Glomerular visceral epithelial cell (primary cell): Measurements from ENCODE around the gene KAT7.
"Not testable (repeated sequence)": the region's sequence is repeated elsewhere in the genome, so short reads cannot be mapped to it uniquely, and the experiment has no call there.

Experiments used
- DNase-seq: peaks from one replicate; pipeline ENCODE4 v3.0.0-alpha.2; 2016; ENCODE audit errors: extremely low spot score

The KAT7 gene

DNA sequence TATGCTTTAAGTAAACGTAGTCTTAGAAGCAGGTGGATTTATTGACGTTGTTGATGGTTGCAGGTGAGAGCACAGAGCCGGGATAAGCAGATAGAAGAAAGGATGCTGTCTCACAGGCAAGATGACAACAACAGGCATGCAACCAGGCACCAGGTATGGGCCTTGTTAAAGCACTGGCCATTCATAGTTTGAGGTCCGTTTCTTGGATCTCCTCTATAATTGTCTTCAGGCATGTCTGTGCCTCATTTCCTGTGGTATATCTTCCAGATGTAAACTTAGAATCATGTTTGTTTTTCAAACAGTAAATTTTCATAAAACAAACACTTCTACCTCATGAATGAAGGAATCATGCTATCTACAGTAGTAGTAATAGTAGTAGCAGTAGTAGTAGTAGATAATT is 20.6 kb downstream of the KAT7 start:
- DNase-seq = no peak

DNA sequence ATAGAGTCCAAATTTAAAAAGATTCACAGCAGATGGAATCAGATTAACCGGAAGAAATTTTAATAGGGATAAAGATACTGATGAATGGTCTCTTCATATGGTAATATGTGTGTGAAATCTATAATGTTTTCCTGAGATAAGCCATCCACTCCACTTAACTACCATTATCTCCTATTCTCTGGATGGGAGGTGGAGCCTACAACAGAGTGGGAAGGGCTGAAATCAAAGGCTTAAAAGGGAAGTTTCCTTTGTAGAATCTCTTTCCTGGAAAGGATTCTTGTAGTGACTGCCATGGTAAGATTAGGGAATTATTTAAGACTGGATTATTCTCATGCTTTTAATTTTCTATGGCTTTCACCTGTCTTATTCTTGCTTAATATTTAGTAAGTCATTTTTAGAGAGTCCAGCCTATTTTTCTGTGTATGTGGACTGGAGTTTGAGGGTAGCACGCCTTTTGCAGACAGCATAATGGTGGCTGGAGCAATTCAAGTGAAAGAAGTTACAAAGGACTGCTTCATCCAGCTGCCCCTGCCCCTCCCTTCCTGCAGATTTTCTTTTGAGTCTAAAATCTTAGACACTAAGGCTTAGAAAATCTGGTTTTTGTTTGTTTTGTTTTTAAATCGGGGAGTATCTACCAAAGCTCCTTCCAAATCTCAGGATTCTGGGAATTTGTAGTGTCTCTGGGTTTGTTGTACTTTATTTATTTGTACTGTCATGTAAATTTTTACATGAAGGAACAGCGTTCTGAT is 26.5 kb downstream of the KAT7 start:
- no peak for DNase-seq

DNA sequence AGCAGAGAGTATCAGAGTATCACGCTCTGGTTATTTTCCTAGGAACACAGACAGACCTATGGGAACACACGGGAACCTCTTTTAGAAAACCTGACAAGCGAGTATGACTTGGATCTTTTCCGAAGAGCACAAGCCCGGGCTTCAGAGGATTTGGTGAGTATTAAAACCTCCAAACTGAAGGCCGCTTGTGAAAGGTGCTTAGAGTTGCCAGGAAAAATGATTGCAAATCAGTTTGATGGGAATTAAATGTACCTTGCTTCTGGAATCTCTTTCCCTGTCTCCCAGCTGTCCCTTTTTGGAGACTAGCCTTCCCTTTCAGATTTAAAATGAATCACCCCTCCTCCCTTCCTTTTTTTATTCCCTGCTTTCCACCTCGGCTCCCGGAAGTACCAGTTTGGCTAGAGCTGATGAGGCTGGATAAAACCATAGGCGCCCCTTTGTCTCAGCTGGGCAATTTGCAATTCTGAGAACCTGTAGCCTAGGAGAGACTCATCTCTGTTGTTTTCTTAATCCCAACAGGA is 27.3 kb downstream of the KAT7 start:
- DNase-seq = no peak

DNA sequence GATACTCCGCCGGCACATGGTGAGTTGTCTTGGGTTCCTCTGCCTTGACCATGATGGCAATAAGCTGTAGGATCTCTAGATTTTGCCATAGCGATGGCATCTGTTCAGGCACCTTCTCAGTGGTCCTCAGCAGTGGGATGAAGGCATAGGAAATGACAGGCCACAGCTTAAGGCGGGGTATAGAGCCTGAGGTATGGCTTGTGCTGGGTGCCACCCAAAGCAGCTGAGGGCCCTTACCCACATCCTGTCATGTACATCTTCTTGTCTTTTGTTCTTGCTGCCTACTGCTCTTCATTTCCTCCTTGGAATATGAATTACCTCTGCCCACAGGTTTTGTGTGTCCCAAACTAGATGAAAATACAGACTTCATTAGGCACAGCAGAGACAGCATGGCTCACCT is 29.5 kb downstream of the KAT7 start:
- no peak for DNase-seq

DNA sequence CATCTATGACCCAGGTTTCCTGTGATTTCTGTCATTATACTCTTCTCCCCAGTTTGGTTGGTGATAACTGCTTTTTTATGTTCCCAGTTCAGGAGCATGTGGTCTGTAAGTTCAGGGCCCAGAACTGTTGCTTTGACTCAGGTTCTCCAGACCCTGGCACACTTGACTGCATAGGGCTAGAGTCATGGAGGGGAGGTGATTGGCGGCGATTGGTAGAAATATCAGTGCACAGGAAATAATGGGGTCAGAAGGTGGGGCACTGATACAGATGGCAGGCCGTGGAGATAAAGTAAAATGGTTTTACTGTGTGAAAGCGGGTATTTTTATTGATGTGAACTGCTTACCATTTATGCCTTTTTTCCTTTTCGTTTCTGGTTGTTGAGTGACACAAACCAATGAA is 30.7 kb downstream of the KAT7 start:
- DNase-seq = no peak

DNA sequence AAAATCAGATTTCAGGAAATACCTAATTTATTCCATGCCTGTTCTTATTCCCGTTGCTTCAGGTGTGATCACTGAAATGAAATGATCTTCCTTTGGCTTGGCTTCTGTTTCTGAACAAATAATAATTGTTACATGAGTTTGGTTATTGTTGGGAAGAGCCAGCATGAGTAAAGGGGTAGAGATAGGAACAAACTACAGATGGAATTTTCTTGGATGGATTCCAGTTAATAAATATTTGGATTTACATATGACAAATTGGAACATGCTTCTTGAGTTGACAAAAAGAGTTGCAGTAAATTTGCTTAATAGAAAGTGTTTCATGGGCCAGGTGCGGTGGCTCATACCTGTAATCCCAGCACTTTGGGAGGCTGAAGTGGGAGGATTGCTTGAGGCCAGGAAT is 31.2 kb downstream of the KAT7 start:
- no peak for DNase-seq

DNA sequence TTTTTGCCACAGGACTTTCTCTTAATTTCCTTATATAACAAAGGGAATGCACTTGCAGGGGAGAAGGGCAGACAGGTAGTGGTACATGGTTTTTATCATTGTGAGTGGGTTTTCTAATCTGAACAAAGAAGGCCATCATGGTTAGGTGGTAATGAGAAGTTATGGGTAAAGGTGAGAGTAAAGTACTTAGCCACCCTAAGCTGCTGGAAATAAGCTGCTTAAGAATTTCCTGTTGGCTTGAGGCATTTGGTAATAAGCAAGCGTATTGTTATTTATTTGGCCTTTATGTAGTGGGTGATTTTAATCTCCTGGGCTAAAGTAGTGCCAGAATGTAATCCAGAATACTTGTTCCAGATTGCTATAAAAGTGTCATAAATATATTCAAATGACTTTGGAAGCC is 32.3 kb downstream of the KAT7 start:
- no peak for DNase-seq

DNA sequence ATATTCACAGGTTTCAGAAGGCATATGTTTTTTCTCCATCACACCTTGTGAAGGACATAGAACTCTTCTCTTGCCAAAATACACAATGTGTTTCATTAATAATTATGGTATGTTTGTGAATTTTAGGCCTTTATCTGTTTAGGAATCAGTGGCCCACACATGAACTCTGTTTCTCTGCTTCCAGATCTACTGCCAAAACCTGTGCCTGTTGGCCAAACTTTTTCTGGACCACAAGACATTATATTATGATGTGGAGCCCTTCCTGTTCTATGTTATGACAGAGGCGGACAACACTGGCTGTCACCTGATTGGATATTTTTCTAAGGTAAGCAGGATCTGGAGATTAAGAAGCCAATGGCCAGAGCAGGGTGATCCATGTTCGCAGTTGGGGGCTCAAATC is 33.0 kb downstream of the KAT7 start:
- DNase-seq = no peak

DNA sequence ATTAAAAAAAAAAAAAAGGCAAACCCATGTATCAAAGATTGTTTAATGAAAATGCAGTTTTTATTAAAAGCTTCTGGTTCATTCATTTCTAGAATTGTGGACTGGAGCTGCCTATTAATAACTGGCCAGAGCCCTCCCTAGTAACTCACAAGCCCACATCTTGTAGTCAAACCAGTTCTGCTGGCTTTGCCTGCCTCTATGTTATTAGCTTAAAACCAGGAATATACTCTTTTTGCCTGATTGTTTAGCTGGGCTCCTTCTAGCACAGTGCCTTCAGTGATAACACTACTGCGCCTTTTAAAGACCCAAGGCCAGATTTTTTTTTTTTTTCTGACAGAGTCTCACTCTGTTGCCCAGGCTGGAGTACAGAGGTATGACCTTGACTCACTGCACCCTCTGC is 33.4 kb downstream of the KAT7 start:
- no peak for DNase-seq

DNA sequence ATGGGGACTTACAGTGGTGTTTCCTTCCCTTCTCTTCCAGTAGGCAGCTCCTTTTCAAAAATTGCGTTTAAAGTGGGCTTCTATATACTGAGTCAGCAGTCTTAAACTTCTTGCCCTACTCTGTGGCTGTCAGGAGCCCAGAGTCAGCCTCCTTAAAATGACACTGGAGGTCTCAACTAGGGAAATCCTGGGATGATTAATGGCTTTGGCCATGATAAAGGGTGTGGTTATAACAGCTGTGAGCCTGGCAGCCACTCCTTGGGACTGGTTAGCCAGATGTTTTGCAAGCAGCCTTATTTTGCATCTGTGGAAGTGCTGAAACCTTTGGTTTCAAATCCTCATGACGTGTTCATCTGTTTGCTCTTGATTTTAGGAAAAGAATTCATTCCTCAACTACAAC is 34.3 kb downstream of the KAT7 start:
- DNase-seq = no peak

DNA sequence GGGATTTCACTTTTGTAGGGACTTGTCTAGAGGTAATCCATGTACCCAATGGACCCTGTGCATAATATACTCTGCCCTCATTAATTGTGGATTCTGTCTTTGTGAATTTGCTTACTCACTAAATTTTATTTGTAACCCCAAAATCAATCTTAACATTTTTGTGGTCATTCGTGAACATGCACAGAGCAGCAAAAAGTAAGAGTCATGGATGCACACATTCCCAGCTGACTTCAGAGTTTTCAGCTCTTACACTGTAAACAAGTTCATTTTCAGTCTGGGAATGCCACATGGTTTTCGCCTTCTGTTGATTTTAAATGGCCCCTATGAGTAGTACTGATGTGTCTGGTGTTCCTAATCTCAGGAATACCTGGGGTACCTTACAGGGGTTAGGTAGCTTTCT is 35.1 kb downstream of the KAT7 start:
- no peak for DNase-seq

DNA sequence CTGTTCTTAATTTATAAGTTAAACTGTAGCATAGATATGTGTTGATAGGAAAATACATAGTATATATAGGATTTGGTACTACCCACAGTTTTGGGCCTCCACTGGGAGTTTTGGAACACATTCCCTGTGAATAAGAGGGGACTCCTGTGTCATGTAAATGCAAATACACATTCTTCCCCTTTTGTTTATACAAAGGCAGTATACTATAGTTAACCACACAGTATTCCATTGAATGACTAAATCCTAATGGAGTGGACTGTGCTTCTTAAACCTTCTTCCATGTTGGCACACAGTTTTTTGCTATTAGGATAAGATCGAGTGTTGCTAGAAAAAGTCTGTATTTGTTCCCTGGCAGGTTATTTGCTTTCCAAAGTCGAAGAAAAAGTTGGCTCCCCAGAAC is 37.2 kb downstream of the KAT7 start:
- no peak for DNase-seq

DNA sequence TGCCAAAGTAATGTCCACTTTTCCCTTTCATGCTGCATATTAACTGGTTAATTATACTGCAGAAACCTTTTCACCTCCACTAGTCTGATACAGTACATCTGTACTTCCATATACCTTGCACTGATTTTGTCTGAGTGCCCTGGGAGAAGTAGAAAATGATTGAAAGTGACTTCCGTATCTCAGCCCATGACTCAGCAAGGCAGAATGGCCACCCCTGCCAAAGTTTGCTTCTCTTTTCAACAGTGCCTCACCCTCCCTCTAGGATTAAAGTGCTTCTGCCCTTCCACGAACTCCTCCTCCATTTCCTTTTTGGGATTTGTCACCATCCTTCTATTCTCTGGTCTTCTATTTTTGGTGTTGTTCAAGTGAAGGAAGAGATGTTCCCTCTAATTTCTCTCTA is 39.8 kb downstream of the KAT7 start:
- not testable (repeated sequence) for DNase-seq

DNA sequence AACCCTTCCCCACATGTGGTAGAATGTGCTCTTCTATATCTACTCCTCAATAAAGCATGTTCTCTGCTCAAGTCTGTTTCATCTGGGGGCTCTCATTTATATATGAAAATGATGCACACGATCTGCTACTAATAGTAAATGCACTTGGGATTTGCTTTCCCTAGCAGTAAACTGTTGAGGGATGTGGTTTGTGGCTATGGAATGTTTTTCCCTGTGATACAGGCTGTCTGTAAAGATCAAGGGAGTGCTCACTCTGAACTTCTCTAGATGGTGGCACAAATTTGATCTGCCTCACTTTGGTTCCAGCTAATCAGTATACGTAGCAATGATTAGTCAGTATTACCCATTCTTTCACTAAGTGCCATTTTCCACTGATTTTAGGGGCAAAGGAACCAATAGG is 40.5 kb downstream of the KAT7 start:
- DNase-seq = no peak

DNA sequence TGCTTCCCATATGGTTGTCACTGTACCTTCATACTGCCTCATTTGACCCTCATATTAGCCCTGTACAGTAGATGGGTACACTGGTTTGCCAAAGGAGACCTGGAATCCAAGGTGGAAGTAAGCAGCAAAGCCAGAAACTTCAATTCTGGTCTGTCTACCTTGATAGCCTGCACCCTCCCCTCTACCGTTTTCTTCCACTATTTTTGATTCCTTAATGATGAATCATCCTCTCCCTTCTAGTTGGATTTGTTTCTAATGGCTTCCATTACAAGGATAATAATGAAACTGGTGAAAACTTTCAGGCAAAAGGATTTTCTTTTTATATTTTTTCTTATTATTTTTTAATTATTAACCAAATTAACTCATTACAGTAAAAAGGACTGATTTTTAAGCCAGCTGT is 42.1 kb downstream of the KAT7 start:
- DNase-seq = peak; percentile 42

DNA sequence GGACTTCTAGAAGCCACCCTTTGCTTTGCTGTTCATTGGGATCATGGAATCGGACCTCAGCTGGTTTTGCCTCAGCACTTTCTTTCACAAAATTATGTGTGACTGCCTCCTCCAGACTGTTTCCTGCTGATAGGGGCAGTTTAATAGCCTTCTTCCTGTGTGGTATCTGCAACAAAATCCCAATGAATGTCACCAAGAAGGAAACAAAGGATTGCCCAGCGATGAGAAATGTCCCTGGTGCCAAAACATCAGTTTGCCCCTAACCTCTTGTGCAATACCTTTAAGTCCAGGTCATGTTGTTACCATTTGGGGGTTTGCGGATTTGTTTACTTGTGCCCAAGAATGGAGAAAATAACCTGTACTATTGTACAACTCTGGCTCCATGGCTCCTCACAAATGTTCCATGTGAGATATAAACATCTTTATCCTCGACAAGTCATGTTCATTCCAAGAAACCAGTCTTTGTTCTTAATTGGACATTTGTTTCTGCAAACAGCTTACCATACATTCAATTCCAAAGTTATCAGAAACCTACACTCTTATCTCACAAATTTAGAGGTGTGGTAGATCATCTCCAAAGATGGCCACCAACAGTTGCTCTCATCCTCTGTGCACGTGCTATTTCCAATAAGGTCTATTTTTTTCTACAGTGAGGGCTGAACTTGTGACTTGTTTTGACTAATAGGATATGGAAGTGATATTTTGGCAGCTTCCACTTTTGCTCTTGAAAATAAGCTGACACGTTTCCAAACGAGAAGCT is 44.5 kb downstream of the KAT7 start:
- no peak for DNase-seq

DNA sequence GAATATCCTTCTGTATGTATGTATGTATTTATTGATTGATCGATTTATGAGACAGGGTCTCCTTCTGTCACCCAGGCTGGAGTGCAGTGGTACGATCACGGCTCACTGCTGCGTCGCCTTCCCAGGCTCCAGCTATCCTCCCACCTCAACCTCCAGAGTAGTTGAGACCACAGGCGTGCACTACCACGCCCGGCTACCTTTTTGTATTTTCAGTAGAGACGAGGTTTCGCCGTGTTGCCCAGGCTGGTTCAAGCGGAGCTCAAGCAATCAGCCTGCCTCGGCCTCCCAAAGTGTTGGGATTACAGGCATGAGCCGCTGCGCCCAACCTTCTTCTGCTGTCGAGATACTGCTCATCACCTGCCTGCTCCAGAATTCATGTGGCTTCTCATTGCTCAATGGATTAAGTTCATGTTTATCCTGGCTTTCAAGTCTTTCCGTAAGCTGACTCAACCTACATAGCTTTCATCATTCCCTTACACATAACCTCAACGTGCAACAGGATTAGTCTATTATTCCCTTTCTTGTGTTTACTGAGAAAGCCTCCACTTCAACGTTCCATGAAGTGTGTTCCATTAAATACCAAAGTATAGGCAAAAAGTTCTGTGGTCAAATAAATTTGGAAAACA is 45.8 kb downstream of the KAT7 start:
- no peak for DNase-seq

DNA sequence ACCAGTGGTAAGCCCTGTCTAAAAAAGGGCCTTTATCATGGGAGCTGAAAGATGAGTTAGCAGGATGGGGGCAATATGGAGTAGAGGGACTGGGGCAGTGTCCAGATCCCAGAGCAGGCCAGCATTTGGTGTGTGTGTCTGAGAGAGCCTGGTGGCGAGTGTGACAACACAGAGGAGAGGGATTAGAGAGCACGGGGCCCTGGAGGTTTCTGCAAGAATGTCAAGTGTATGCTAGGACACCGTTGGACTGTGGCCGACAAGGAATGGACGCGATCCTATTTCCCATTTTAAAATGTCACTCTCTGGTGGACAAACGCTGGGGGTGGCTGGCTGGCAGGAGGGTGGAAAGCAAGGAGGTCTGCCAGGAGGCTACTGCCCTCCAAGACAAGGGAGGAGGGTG is 47.0 kb downstream of the KAT7 start:
- no peak for DNase-seq

DNA sequence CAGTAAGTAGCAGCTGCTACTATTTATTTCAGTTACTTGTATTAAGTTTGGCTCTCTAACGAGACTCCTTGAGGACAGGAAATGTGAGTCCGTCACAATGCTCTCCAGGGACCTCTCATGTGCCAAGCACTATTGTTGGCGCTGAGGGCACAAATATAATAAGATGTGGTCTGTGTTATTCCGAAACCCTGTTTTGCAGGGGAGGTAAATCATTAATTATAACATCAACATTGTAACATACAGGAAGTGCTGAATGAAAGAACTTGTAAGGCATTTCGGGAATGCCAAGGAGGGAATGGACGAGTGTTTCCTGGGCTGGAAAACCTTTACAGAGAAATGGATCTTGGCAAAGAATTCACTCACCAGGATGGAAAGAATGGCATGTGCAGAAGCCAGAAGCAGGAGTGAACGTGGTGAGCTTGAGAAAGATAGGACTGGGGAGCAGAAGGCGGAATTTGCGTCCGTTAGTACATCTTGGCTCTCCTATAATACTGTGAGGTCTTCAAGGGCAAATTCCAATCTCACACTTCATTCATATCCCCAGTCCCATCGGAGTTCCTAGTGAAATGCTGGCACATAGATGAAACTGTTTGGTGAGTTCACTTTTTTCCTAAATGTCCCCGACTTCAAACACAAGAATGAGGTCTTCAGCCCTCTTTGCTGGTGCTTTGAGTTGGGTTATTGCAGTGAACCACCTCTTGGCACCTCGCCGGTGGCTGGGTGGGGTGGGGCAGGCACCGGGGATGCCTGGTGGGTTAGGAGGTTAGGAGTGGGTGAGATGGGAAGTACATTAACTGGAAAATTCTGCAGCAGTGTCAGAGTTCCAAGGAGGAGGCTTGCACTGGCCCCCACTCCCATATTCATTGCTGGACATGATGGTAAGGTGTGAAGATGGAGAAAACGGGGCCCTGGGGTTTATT is 47.9 kb downstream of the KAT7 start:
- DNase-seq = peak; percentile 83

DNA sequence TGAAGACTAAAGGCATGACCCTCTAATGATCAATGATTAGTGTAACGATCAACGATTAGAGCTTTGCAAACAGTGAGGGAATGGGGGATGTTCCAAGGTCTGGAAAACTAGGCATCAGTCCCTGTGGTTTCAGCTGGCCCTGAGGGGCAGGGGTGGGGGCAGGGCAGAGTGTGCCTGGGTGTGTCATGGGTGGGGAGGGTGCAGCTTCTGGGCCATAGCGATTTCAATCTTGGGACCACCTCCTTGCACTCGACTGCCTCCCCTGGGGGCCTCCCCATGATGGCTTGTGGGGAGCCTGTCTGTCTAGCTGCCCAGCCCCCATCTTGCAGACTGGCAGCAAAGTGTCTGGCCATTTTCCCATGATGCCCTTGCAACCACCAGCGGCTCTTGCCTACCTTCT is 51.0 kb downstream of the KAT7 start:
- DNase-seq = no peak

DNA sequence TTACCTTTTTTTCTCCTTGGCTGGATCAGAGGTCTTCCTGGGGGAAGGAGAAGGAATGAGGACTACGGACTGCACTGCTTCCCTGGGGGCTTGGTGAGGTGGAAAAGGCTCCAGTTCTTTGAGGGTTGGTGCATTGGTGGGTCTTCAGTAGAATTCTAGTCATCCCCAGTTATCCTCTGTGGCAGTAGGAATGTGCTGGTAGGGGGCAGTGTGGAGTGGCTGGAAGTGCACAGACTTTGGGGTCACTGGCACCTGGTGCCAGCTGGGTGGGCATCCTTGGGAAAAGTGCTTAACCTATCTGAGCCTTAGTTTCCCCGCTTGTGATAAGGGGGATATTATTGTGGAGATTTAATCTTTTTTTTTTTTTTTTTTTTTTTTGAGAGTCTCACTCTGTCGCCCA is 53.1 kb downstream of the KAT7 start:
- DNase-seq = no peak

DNA sequence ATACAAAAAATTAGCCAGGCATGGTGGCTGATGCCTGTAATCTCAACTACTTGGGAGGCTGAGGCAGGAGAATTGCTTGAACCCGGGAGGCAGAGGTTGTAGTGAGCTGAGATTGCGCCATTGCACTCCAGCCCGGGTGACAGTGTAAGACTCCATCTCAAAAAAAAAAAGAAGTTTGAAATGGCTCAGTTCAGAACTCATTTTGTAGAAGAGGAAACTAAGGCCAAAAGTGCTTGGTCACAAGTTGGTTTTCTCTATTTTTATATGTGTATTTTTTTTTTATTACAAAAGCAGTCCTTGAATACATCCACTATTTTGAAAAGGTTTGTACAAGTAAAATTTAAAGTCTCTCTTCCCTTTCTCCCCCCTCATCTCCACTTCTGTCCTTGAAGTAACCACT is 53.9 kb downstream of the KAT7 start:
- no peak for DNase-seq
